Heart left ventricle (tissue), 13 donors: ENCODE results near the gene CCK.

ENCODE experiments used
- POLR2A ChIP-seq, 2 donors: fragments of 450-650 bp; IDR thresholded peaks; one replicate each; pipeline ENCODE4 v1.6.1; 2017; ENCODE audit warnings: antibody characterized with exemption in 2 of 2, mild to moderate bottlenecking in 2 of 2, moderate library complexity in 2 of 2
- TF ChIP-seq, protein P1 (sequence below), 12 donors: fragments of 200-600 bp; sonication (generic) in 4 of 12; IDR thresholded peaks; one replicate each; pipeline versions ENCODE4 v1.5.0 to v1.8.0; 2018 to 2022; ENCODE audit warnings: antibody characterized with exemption in 12 of 12, mild to moderate bottlenecking in 5 of 12
- donor health status: ischemic (EF 13 %, LVEDD 7.1; RV severe dilation, severe dysfunction).
- donor health status: DM: no; HTN: yes; CAD: no.
- donor health status: DM: no; HTN: no; CAD: no.
- donor health status: ischemic (EF 25% LVEDD 6.9; RV normal size, moderate dysfunction).
- donor health status: ischemic (EF 25% LVEDD 5.7; RV mildly dilated, moderate dysfunction).
- donor health status: ischemic (EF 35%, LVEDD 5.7; RV mildly dilated, moderate dysfunction).
- donor health status: nonischemic (EF 11% LVEDD 7.7; RV severe dilation, severe dysfunction).
- donor health status: DM: yes; HTN: yes; CAD: no.
- donor health status: PGD.
- donor health status: ischemic (EF 29% LVEDD 5.4; RV normal size, mild dysfunction).
- donor health status: nonischemic (EF 23%, LVEDD 6.1; RV moderate dilation, normal function).

DNA sequence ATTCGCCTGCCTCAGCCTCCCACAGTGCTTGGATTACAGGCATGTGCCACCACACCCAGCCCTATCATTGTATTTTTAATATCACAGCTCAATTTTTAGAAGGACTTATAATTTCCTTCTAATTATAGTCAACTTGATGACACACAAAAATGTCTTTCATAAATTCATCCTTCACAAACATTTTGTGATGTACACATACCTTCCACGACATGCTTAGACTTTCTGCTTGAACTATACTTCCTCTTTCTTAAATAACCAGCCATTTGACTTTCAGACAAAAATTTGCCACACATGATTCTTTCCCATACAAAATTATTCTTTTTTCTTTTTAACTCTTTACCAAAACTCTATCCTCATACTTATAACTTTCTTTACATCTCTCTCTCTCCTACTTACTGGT is 48.4 kb upstream of the CCK start:
- TF ChIP-seq, protein P1, sequence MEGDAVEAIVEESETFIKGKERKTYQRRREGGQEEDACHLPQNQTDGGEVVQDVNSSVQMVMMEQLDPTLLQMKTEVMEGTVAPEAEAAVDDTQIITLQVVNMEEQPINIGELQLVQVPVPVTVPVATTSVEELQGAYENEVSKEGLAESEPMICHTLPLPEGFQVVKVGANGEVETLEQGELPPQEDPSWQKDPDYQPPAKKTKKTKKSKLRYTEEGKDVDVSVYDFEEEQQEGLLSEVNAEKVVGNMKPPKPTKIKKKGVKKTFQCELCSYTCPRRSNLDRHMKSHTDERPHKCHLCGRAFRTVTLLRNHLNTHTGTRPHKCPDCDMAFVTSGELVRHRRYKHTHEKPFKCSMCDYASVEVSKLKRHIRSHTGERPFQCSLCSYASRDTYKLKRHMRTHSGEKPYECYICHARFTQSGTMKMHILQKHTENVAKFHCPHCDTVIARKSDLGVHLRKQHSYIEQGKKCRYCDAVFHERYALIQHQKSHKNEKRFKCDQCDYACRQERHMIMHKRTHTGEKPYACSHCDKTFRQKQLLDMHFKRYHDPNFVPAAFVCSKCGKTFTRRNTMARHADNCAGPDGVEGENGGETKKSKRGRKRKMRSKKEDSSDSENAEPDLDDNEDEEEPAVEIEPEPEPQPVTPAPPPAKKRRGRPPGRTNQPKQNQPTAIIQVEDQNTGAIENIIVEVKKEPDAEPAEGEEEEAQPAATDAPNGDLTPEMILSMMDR (IDR thresholded peaks at IDR 0.05) = no peak
- no peak for TF ChIP-seq POLR2A (IDR thresholded peaks at IDR 0.05)
